GM18498 (cell line): ENCODE measurements around the gene YY1AP1.
A peak's percentile ranks its signal among the peaks of the same experiment; 100 is the strongest.
"Not testable (repeated sequence)": the region's sequence is repeated elsewhere in the genome, so short reads cannot be mapped to it uniquely, and the experiment has no call there.

Source experiments
- ATAC-seq: cut with Tn5 transposase; IDR thresholded peaks from one replicate; pipeline ENCODE4 v1.9.1; 2021; ENCODE audit warnings: mild to moderate bottlenecking, moderate library complexity; ENCODE audit not compliant: unreplicated experiment

Gene YY1AP1, protein sequence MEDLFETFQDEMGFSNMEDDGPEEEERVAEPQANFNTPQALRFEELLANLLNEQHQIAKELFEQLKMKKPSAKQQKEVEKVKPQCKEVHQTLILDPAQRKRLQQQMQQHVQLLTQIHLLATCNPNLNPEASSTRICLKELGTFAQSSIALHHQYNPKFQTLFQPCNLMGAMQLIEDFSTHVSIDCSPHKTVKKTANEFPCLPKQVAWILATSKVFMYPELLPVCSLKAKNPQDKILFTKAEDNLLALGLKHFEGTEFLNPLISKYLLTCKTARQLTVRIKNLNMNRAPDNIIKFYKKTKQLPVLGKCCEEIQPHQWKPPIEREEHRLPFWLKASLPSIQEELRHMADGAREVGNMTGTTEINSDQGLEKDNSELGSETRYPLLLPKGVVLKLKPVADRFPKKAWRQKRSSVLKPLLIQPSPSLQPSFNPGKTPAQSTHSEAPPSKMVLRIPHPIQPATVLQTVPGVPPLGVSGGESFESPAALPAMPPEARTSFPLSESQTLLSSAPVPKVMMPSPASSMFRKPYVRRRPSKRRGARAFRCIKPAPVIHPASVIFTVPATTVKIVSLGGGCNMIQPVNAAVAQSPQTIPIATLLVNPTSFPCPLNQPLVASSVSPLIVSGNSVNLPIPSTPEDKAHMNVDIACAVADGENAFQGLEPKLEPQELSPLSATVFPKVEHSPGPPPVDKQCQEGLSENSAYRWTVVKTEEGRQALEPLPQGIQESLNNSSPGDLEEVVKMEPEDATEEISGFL

DNA sequence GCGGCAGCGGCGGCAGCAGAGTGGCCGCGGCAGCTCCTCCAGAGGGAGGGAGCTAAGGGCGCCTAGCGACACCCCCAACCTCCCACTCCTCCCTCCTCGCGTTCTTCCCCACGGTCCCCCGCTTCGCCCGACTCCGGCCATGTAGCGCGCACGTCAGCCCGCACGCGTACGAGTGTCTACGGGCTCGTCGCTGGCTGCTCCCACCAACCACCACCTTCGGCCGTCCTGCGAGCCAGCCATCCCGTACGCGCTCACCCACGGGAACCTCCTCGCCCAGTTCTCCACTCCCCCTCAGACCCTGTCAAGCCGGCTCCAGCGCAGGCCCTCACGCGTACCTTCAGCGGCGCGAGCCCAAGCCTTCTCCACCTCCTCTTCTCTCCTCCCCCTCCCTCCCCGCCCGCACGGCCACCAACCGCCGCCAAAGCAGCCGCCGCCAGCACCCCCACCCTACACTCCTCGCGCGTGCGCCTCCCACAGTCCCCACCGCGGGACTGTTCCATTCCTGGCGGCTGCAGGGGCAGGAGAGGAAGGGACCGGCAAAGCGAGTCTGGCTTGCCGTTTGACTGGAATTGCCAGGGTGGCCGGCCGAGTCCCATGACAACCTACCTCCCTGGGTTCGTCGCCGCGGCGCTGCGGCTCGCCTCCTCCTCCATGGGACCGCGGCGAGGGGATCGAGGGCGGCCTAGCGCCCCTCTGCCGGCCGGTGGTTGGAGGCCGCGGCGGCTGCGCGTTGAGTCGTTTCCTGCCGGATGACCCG lies at the start of gene YY1AP1:
Gene YY1AP1 (minus strand): TSS at position 451 of the 757 bp plus-strand sequence. CDS start 8,338 bp downstream, outside the sequence.
- ATAC-seq: peak; percentile 84

DNA sequence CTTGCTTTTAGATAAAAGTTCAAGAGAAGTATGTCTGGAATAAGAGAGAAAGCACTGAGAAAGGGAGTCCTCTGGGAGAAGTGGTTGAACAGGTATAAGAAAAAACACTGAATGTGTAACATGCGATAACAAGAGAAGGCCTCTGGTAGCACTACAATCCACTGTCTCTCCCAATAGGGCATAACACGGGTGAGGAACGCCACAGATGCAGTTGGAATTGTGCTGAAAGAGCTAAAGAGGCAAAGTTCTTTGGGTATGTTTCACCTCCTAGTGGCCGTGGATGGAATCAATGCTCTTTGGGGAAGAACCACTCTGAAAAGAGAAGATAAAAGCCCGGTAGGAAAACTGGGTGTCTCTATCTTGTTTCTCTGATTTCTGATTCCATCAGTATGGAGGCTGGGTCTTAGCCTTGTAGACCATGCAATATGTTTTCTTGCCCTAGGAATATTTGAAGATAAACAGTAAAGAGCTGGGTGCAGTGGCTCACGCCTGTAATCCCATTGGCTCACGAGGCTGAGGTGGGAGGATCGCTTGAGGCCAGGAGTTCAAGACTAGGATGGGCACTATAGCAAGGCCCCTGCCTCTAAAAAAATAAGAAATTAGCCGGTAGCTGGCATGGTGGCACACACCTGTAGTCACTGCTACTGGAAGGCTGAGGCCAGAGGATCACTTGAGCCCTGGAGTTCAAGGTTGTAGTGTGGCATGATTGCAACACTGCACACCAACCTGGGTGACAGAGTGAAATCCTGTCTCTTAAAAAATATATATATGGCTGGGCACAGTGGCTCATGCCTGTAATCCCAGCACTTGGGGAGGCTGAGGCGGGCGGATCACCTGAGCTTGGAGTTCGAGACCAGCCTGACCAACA lies 40.7 kb upstream of the YY1AP1 start:
- ATAC-seq: no peak

DNA sequence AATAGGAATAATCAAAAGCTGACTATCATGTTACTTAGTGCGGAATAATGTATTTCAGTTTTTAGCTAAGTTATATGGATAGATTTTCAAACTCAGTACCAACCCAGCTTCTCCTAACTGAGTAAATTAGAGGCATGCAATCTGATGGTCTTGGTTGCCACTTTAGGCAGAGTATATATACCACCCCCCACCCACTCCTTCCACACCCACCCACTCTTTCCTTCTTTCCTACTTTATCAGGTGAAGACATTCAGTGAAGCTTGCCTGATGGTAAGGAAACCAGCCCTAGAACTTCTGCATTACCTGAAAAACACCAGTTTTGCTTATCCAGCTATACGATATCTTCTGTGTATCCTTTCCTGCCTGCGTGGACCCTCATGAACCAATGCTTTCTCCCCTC lies 36.6 kb upstream of the YY1AP1 start:
- ATAC-seq: no peak

DNA sequence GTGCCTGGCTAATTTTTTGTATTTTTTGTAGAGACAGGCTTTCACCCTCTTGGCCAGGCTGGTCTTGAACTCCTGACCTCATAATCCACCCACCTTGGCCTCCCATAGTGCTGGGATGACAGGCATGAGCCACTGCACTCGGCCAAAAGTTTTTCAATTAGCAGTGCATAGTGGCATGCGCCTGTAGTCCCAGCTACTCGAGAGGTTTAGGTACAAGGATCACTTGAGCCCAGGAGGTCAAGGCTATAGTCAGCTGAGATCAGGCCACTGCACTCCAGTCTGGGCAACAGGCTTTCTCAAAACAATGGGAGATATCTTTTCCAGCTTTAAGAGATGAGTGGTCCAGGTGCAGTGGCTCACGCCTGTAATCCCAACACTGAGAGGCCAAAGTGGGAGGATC lies 31.1 kb upstream of the YY1AP1 start:
- no peak for ATAC-seq

DNA sequence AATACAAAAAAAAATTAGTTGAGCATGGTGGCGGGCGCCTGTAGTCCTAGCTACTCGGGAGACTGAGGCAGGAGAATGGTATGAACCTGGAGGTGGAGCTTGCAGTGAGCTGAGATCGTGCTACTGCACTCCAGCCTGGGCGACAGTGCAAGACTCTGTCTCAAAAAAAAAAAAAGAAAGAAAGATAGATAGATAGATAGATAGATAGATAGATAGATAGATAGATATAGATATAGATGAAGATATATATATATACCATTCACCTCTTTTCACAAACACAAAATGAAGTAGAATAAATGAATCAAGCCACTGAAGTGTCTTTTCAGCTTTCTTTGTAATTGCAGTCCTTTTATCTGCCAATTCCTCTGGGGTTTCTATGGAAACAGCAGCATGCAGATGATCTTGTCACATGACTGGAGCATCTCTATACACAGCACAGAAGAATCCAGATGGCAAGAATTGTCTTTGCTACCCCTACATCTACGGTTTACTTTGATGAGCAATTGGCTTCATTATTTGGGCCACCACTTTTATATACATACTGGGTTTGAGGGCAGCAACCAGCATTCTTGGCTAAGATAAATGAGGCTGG lies 30.0 kb upstream of the YY1AP1 start:
- ATAC-seq: not testable (repeated sequence)

DNA sequence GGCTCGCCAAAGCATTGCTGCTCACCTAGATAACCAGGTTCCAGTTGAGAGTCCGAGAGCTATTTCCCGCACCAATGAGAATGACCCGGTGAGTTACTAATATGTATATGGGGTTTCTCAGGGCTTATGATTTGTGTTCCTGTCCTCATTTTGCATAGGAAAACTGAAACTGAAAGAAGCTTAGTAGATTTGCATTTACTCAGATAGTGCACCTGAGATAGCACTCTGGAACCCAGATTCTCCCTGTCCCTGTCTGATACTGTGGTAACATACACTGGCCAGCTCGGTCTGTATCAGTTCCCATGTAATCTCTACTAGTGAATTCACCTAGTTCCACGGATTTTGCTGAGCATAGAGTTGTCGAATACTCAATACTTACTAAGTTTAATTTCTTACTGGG lies 28.5 kb upstream of the YY1AP1 start:
- peak; percentile 73 for ATAC-seq

DNA sequence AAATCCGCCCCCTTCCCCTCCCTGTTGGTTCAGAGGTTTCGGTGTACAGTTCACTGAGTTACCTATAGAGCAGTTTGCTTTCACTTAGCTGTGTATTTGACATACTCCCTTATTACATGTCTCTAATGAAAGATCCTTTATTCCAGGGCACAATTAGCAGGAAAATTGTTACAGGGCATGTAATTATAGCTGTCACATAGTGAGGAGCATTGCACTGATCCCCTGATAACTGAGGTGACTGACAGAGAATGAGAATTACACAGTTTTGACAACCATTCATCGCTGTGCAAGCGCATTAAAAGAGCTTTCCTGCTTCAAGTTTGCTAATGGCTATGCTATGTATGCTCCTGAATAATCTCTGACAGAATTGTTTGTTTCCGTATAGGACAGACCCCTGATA lies 27.2 kb upstream of the YY1AP1 start:
- no peak for ATAC-seq

DNA sequence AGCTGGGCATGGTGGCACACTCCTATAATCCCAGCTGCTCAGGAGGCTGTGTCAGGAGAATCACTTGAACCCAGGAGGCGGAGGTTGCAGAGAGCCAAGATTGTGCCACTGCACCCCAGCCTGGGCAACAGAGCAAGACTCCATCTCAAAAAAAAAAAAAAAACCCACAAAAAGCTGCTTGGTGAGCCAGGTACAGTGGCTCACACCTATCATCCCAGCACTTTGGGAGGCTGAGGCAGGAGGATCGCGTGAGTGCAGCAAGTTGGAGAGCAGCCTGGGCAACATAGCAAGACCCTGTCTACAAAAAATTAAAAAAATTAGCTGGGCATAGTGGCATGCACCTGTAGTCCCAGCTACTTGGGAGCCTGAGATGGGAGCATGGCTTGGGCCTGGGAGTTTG lies 26.5 kb upstream of the YY1AP1 start:
- ATAC-seq: not testable (repeated sequence)

DNA sequence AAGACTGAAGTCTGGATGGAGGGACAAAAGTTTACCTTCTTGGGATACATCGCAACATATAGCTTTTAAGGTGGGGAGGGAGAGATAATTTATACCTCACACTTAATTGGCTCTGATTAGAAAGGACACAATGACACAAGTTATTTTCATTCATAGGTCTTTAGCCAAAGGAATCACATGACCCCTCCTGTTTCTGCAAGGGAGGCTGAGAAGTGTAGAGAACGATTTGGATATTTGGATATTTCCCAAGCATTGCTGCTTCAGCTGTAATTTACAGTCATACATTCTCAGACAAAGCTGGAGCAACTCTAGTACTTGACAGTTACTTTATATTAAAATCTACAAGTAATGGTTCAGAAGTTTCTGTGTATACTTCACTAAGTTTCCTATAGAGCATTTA lies 24.5 kb upstream of the YY1AP1 start:
- no peak for ATAC-seq

DNA sequence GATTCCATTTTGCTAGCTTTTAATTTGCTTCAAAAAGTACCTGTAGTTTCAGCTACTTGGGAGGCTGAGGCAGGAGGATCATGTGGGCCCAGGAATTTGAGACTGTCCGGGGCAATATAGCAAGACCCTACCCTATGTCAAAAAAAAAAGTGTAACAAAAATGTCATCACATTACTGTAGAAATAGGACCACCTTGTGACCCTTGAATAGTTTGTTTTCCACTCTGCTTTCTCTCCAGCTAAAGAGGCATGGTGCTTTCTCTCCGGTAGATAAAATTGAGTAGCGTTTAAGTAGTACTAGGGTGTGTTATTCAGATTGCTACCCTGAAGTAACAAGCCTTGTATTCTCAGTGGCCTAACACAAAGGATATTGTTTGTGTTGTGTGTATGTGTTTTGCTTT lies 24.1 kb upstream of the YY1AP1 start:
- not testable (repeated sequence) for ATAC-seq

DNA sequence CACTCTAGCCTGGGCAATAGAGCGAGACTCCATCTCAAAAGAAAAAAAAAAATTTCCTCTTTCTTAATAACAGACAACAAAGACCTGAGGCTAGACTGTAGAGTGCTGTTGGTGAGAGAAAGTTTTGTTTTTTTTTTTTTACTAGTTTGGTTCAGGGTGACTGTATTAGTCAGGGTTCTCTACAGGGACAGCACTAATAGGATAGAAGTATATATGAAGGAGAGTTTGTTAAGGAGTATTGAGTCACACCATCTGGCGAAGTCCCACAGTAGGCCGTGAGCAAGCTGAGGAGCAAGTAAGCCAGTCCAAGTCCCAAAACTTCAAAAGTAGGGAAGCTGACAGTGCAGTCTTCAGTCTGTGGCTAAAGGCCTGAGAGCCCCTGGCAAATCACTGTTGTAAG lies 22.9 kb upstream of the YY1AP1 start:
- not testable (repeated sequence) for ATAC-seq

DNA sequence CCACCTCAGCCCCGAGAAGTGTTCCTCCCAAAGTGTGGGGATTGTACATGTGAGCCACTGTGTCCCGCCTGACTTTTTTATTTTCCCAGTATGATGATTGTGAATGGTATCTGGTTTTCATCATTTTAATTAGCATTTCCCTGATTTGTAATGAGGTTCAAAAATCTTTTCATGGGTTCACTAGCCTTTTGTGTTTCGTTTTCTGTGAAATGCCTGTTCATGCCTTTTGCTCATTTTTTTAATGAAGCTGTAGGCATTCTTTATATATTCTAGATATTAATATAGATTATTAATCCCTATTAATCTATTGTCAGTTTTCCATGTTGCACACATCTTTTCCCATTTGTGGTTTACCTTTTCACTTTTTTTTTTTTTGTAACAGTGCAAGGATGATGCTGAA lies 20.8 kb upstream of the YY1AP1 start:
- no peak for ATAC-seq

DNA sequence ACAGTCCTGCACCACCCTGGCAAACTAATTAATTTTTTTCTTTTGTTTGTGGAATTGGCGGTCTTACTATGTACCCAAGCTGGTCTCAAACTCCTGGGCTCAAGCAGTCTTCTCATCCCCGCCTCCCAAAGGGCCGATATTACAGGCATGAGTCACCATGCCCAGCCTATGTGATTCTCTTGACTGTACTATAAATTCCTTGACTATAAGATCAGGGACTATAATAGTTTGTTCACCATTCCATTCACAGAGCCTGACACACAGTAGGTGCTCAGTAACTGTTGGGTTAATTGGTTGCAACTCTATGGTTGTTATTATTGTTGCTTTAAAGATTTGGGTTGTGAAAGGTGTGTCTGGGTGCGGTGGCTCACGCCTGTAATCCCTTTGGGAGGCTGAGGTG lies 17.6 kb upstream of the YY1AP1 start:
- ATAC-seq: no peak

DNA sequence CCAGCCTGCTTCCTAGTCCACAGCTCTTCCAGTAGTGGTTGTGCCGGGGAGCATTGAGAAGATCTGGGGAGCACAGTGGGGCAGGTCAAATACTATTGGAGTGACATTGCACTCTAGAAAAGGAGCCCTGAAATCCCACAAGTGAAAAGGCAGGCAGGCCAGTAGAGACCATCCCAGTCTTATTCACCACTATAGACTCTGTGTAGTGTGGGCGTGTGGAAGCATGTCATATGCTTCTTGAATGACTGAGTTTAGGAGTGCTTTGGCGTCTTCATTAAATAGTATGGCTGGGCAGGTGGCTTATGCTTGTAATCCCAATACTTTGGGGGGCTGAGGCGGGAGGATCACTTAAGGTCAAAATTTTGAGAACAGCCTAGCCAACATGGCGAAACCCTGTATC lies 15.8 kb upstream of the YY1AP1 start:
- ATAC-seq: not testable (repeated sequence)

DNA sequence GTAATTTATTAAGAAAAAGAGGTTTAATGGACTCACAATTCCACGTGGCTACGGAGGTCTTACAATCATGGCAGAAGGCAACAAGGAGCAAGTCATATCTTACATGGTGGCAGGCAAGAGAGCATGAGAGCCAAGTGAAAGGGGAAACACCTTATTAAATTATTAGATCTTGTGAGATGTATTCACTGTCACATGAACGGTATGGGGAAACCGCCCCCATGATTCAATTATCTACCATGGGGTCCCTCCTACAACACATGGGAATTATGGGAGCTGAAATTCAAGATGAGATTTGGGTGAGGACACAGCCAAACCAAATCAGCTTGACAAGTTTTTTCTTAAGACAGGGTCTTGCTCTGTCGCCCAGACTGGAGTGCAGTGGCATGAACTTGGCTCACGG lies 14.6 kb upstream of the YY1AP1 start:
- no peak for ATAC-seq

DNA sequence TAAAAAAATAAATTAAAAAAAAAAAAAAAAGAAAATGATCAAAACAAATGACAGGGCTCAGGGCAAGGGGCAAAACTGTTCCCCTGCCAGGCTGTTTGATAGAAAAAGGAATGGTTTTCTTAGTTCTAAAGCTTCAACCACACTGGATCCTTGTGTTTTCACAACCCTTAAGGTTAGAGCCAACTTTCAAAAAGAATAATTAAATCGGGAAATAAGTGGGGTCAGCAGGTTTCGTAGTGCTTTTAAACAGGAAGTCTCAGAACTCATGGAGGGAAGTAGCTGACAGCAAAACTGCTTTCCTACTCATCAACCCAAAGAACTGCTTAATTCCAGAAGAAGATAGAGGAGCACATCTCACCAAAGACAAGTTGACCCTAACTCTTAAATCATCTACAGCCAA lies 13.1 kb upstream of the YY1AP1 start:
- not testable (repeated sequence) for ATAC-seq

DNA sequence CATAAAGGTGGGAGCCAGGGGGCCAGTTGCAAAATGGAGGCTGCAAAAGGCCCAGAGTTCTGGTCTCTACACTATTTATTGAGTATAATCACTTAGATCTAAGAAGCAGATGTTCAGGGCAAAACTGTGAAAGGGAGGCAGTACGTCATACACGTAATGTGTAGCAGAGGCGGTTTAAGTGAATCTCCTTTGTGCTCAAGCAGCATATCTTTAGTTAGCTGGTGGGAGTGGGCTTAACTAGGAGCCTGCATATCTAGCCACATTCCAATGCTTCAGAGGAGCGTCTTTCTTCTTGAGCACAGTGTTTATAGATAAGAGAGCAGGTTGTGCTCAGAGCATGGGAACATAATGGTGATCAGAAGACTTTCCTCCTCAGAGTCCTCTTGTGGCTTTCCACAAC lies 10.5 kb upstream of the YY1AP1 start:
- not testable (repeated sequence) for ATAC-seq

DNA sequence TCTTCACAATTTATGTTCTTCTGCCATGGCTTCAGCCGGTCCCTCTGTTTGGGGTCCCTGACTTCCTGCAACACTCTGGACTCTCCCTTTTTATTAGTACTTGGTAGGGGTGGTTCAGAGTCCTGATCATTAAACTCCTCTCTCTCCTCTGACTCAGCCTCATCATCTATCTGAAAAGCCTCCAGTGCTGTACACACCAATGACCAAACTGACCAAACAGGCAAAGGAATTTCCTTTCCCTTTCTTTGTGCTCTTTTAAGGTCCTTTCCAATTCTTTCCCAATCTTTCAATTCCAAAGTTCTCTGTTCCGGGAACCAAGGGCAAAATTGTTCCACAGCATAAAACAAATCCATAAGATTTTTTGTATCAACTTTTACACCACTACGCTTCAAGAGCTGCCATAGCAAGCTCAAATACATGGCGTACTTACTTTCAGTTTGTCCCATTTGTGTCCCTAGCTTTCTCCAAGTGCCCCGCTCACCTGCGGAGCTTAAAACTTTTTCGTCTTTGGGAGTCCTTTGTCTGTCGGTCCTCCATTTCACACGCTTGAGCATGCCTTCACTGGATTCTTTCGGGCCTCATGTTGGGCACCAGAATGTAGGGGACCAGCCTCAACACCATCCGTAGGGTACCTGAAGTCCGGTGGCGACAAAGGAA lies 9.9 kb upstream of the YY1AP1 start:
- no peak for ATAC-seq

DNA sequence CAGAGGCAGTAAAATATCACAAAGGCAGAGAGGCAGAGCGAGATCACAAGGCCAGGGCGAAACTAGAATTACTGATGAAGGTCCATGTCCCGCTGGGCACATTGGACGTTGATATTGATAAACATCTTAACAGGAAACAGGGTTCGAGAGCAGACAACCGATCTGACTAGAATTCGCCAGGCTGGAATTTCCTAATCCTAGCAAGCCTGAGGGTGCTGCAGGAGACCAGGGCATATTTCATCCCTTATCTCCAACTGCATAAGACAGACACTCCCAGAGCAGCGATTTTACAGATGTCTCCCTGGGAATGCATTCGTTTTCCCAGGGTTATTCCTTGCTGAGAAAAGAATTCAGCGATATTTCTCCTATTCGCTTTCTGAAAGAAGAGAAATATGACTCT lies 9.0 kb upstream of the YY1AP1 start:
- ATAC-seq: not testable (repeated sequence)

DNA sequence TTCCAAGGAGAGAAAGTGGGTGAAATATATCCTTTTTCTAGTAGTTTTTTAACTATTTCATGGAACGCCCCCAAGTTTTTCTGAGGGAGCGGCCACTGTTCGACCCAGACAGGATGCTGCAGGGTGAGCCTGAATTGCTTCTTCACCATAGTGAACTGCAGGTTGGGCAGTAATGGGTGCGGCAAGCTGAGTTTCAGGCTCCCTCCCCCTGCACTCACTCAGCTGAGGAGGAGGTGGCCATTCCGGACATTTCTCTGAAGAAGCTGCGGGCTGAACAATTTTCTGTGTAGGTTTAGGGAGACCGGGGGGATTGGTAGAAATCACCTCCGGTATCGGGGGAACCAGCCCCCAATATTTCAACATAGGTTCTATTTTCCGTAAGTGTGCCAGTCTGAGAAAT lies 8.5 kb upstream of the YY1AP1 start:
- no peak for ATAC-seq
